Mesothelial cell of epicardium (in vitro differentiated cells): ENCODE data around the gene MKS1. TPM values are rescaled to one million over a fixed set of nuclear protein-coding genes. Genes with fewer than 3 reads are reported as not detected.

ENCODE experiments used
- DNase-seq, 2 experiments: peaks; one replicate each; pipeline ENCODE4 v3.0.0; 2021; ENCODE audit warnings: low spot score in 2 of 2; ENCODE audit not compliant: unreplicated experiment in 2 of 2
- H3K27ac Mint-ChIP-seq: 2 replicates; pipeline ENCODE4 v1.8.0; 2021; ENCODE audit warnings: mixed read lengths
- H3K27me3 Mint-ChIP-seq: 2 replicates; pipeline ENCODE4 v1.8.0; 2021; ENCODE audit warnings: low read depth, mixed read lengths
- H3K36me3 Mint-ChIP-seq: 2 replicates; pipeline ENCODE4 v1.8.0; 2021; ENCODE audit warnings: mixed read lengths
- H3K4me1 Mint-ChIP-seq: 2 replicates; pipeline ENCODE4 v1.8.0; 2021; ENCODE audit warnings: mixed read lengths
- H3K4me3 Mint-ChIP-seq: 2 replicates; pipeline ENCODE4 v1.8.0; 2021; ENCODE audit warnings: mild to moderate bottlenecking, moderate library complexity, mixed read lengths
- H3K9me3 Mint-ChIP-seq: 2 replicates; pipeline ENCODE4 v1.8.0; 2021; ENCODE audit warnings: mixed read lengths
- CTCF ChIP-seq: fragments of 200-600 bp; sonication (generic); IDR thresholded peaks from one replicate; pipeline ENCODE4 v1.5.0; 2021; ENCODE audit warnings: antibody characterized with exemption; ENCODE audit not compliant: unreplicated experiment
- total RNA-seq: library from RNA; stranded (reverse); gene quantifications from 3 replicates; pipeline ENCODE4 v1.2.1, GENCODE V29; 2021

MKS1 gene
- total RNA-seq, result 31.5 to 35.8 TPM (median 32.9 TPM) in 3 replicates

- DNase-seq, result peak; percentile 93 to 97
- H3K4me1 Mint-ChIP-seq, result peaks cover 8% of the 10 kb centered on the region
- H3K4me3 Mint-ChIP-seq, result peak within 1 kb of the TSS; percentile 91
- H3K27ac Mint-ChIP-seq, result peak within 1 kb of the TSS; percentile 97
- H3K36me3 Mint-ChIP-seq, result no peaks in the 10 kb centered on the region
- peak; percentile 72 for TF ChIP-seq CTCF
- peaks cover 10% of the 10 kb centered on the region for H3K27me3 Mint-ChIP-seq
- H3K9me3 Mint-ChIP-seq, result peaks cover 5% of the 10 kb centered on the region
Observed at GRCh38 chr17:58219007-58219788, at the start of gene MKS1. Gene MKS1 (minus strand): TSS chr17:58219255. CDS start chr17:58219230, 25 bp downstream.

- Mint-ChIP-seq H3K27ac (no peak overlapping the region), H3K36me3 (no peaks in the 10 kb centered on the region), H3K9me3 (no peaks in the 10 kb centered on the region), H3K27me3 (peaks cover 49% of the 10 kb centered on the region), H3K4me1 (no peaks in the 10 kb centered on the region), H3K4me3 (no peak overlapping the region)
- TF ChIP-seq CTCF, result no peak
- DNase-seq, result peak in 1 of 2 experiments; percentile 22
Observed at GRCh38 chr17:58268326-58268725, 49.3 kb upstream of the MKS1 start.

- no peak for TF ChIP-seq CTCF
- no peak overlapping the region for H3K4me3 Mint-ChIP-seq
- H3K4me1 Mint-ChIP-seq, result no peaks in the 10 kb centered on the region
- DNase-seq, result peak in 1 of 2 experiments; percentile 33
- no peaks in the 10 kb centered on the region for H3K9me3 Mint-ChIP-seq
- H3K27me3 Mint-ChIP-seq, result peaks cover 50% of the 10 kb centered on the region
- no peak overlapping the region for H3K27ac Mint-ChIP-seq
- no peaks in the 10 kb centered on the region for H3K36me3 Mint-ChIP-seq
Observed at GRCh38 chr17:58267347-58268324, 48.6 kb upstream of the MKS1 start.

GRCh38 chr17:58265902-58266875, 47.1 kb upstream of the MKS1 start:
- no peak overlapping the region for H3K4me3 Mint-ChIP-seq
- no peak overlapping the region for H3K27ac Mint-ChIP-seq
- H3K9me3 Mint-ChIP-seq, result peaks cover under 1% of the 10 kb centered on the region
- H3K4me1 Mint-ChIP-seq, result no peaks in the 10 kb centered on the region
- DNase-seq, result peak in 1 of 2 experiments; percentile 20
- peaks cover 59% of the 10 kb centered on the region for H3K27me3 Mint-ChIP-seq
- no peaks in the 10 kb centered on the region for H3K36me3 Mint-ChIP-seq
- TF ChIP-seq CTCF, result no peak

GRCh38 chr17:58265271-58265670, 46.2 kb upstream of the MKS1 start:
- Mint-ChIP-seq H3K36me3 (no peaks in the 10 kb centered on the region), H3K4me1 (no peaks in the 10 kb centered on the region), H3K27me3 (peaks cover 68% of the 10 kb centered on the region), H3K4me3 (no peak overlapping the region), H3K27ac (no peak overlapping the region), H3K9me3 (peaks cover 7% of the 10 kb centered on the region)
- no peak for TF ChIP-seq CTCF
- DNase-seq, result no peak
